ENCODE measurements around the gene ZNF770.

- no peak for TF ChIP-seq ZBTB33 (IDR thresholded peaks at IDR 0.05; ENCODE audit: extremely low read depth, insufficient replicate concordance, low read length)
- TF ChIP-seq POLR2A (IDR thresholded peaks at IDR 0.05; ENCODE audit: borderline replicate concordance, extremely low read depth, insufficient read depth, insufficient read length): no peak
- TF ChIP-seq CTCF (IDR thresholded peaks at IDR 0.05 in 2 of 3, conservative IDR thresholded peaks at IDR 0.05 in 1 of 3; ENCODE audit: borderline replicate concordance in 1 of 3, insufficient read depth in 1 of 3, low read depth in 2 of 3, low read length in 2 of 3): no peak
- no peak for TF ChIP-seq MAX (IDR thresholded peaks at IDR 0.05)
- no peak for TF ChIP-seq RAD21 (IDR thresholded peaks at IDR 0.05; ENCODE audit: low read depth)
- no peak for TF ChIP-seq YY1 (IDR thresholded peaks at IDR 0.05; ENCODE audit: extremely low read depth, insufficient replicate concordance, low read depth, low read length)
- no peak for TF ChIP-seq EZH2phosphoT487 (IDR thresholded peaks at IDR 0.05; ENCODE audit: borderline replicate concordance)
- TF ChIP-seq POLR2AphosphoS5 (IDR thresholded peaks at IDR 0.05; ENCODE audit: low read depth, low read length): no peak
Observed at GRCh38 chr15:35023804-35024203, 35.7 kb upstream of the ZNF770 start.

All from HCT116 (cell line).